Thyroid gland (tissue), 4 donors: ENCODE results near the gene MT1E. TPM values are rescaled to one million over a fixed set of nuclear protein-coding genes. Genes with fewer than 3 reads are reported as not detected.

Source experiments
- DNase-seq, 2 donors: peaks; one replicate each; pipeline ENCODE4 v3.0.0-alpha.2; 2019
- H3K27ac ChIP-seq, 3 donors: fragments of 200-600 bp; sonication (generic); 1 replicate in 2 of 3; 2 replicates in 1 of 3; pipeline ENCODE4 v1.5.1; 2016 to 2019; ENCODE audit warnings: mild to moderate bottlenecking in 1 of 3, moderate library complexity in 1 of 3
- H3K27me3 ChIP-seq: fragments of 200-600 bp; sonication (generic); one replicate; pipeline ENCODE4 v1.5.1; 2019
- H3K36me3 ChIP-seq, 2 donors: fragments of 200-600 bp; sonication (generic); one replicate each; pipeline ENCODE4 v1.5.1; 2016 to 2019
- H3K4me1 ChIP-seq, 2 donors: fragments of 200-600 bp; sonication (generic); one replicate each; pipeline ENCODE4 v1.5.1; 2017 to 2019
- H3K4me3 ChIP-seq, 3 donors: fragments of 200-600 bp; sonication (generic); replicated peaks in 1 of 3; 1 replicate in 2 of 3; 2 replicates in 1 of 3; pipeline ENCODE4 v1.5.1; 2016; ENCODE audit warnings: mild to moderate bottlenecking in 1 of 3
- H3K9me3 ChIP-seq: fragments of 200-600 bp; sonication (generic); one replicate; pipeline ENCODE4 v1.5.1; 2017
- CTCF ChIP-seq, 6 experiments: fragments of 200-600 bp in 3 of 6; fragments of 450-650 bp in 3 of 6; sonication (generic) in 3 of 6; IDR thresholded peaks; one replicate each; pipeline ENCODE4 v1.5.1; 2016 to 2019; ENCODE audit warnings: antibody characterized with exemption in 6 of 6, mild to moderate bottlenecking in 2 of 6, inconsistent platforms in 1 of 6, moderate library complexity in 1 of 6
- POLR2A ChIP-seq, 2 donors: fragments of 450-650 bp; IDR thresholded peaks; one replicate each; pipeline ENCODE4 v1.6.1; 2017; ENCODE audit warnings: antibody characterized with exemption in 2 of 2, mild to moderate bottlenecking in 2 of 2, moderate library complexity in 1 of 2
- WGBS, 2 donors: methylation state at CpG; one replicate each; pipeline ENCODE4 v1.1.5; 2017; 5-methylcytosine and 5-hydroxymethylcytosine counted together
- intact Hi-C: fragments of 100-400 bp; cut with DNase I; formaldehyde crosslinking; loops from one replicate; pipeline ENCODE4 v1.15.1; 2023
- total RNA-seq, 4 donors: library from RNA; depleted of rRNA; stranded (reverse); fragments of >200 nt; gene quantifications; one replicate each; pipeline ENCODE4 v1.2.3, GENCODE V29; 2016

The MT1E gene
- total RNA-seq, 4 donors from 2014 or later: 111 to 1,129 (median 368) TPM

GRCh38 chr16:56675685-56676210 lies 50.2 kb downstream of the MT1E start:
- H3K27ac ChIP-seq: no peak overlapping the region
- no peak for TF ChIP-seq POLR2A (IDR thresholded peaks at IDR 0.05)
- TF ChIP-seq CTCF (IDR thresholded peaks at IDR 0.05): no peak
- peak; percentile 29 to 39 for DNase-seq
- H3K4me1 ChIP-seq: peaks cover 6 to 16% of the 10 kb centered on the region in 2 donors
- peak overlapping the region in 2 of 3 donors; percentile 4 to 29 for H3K4me3 ChIP-seq
- 10 to 13% methylated on average over 22 to 30 of the region's 32 CpGs for WGBS, 2 donors
- H3K27me3 ChIP-seq: no peaks in the 10 kb centered on the region
- intact Hi-C loops: no loop called here
- H3K9me3 ChIP-seq: no peaks in the 10 kb centered on the region
- H3K36me3 ChIP-seq: no peaks in the 10 kb centered on the region

Other genes with a start within 250 kb of the MT1E start
- gene AMFR, start 200.2 kb upstream of the MT1E start, total RNA-seq: 100 to 1,000 TPM; 130 to 167 (median 146) TPM
- gene NUDT21, start 174.4 kb upstream of the MT1E start, total RNA-seq: 100 to 1,000 TPM in 1 of 4 donors, 10 to 100 TPM in 3; 55.0 to 120 (median 68.2) TPM
- gene OGFOD1, start 174.2 kb upstream of the MT1E start, total RNA-seq: 10 to 100 TPM; 28.4 to 75.3 (median 58.7) TPM
- gene BBS2, start 105.8 kb upstream of the MT1E start, total RNA-seq: 10 to 100 TPM; 55.1 to 98.6 (median 57.4) TPM
- not detected for gene MT4, start 60.7 kb upstream of the MT1E start, total RNA-seq
- gene MT3, start 36.3 kb upstream of the MT1E start, total RNA-seq: not detected
- 100 to 1,000 TPM in 1 of 4 donors, 10 to 100 TPM in 3; 42.8 to 285 (median 54.6) TPM for gene MT2A, start 17.2 kb upstream of the MT1E start, total RNA-seq
- gene MT1M, start 6.9 kb downstream of the MT1E start, total RNA-seq: 10 to 100 TPM in 3 of 4 donors, 1 to 10 TPM in 1; 7.1 to 45.5 (median 33.8) TPM
- 10 to 100 TPM in 3 of 4 donors, 1 to 10 TPM in 1; 7.1 to 23.6 (median 16.8) TPM for gene MT1A, start 12.9 kb downstream of the MT1E start, total RNA-seq
- not detected for gene MT1B, start 26.1 kb downstream of the MT1E start, total RNA-seq
- gene MT1F, start 32.2 kb downstream of the MT1E start, total RNA-seq: 100 to 1,000 TPM in 1 of 4 donors, 10 to 100 TPM in 3; 25.8 to 220 (median 45.1) TPM
- 100 to 1,000 TPM; 410 to 930 (median 704) TPM for gene MT1G, start 42.3 kb downstream of the MT1E start, total RNA-seq
- gene MT1H, start 44.0 kb downstream of the MT1E start, total RNA-seq: 100 to 1,000 TPM in 1 of 4 donors, 10 to 100 TPM in 2, not detected in 1; 45.4 to 179 (median 62.8) TPM
- 1,000 to 10,000 TPM in 1 of 4 donors, 100 to 1,000 TPM in 3; 314 to 2,825 (median 445) TPM for gene MT1X, start 56.7 kb downstream of the MT1E start, total RNA-seq
- gene NUP93, start 104.3 kb downstream of the MT1E start, total RNA-seq: 100 to 1,000 TPM in 2 of 4 donors, 10 to 100 TPM in 2; 70.1 to 150 (median 97.4) TPM
- gene SLC12A3, start 239.4 kb downstream of the MT1E start, total RNA-seq: not detected